Ectodermal cell (in vitro differentiated cells): ENCODE results near the gene TNFRSF17.

ENCODE experiments used
- H3K27ac ChIP-seq: 2 replicates; pipeline ENCODE4 v1.7.0; 2013; ENCODE audit warnings: mild to moderate bottlenecking, low read depth, low read length; ENCODE audit not compliant: insufficient read depth, poor library complexity, severe bottlenecking
- H3K27me3 ChIP-seq: 2 replicates; pipeline ENCODE4 v1.7.0; 2013; ENCODE audit warnings: mild to moderate bottlenecking, low read length; ENCODE audit not compliant: insufficient read depth, control insufficient read depth, poor library complexity, severe bottlenecking
- H3K36me3 ChIP-seq: one replicate; pipeline ENCODE4 v1.7.0; 2013; ENCODE audit warnings: low read length; ENCODE audit not compliant: control insufficient read depth, insufficient read depth
- H3K4me1 ChIP-seq: one replicate; pipeline ENCODE4 v1.7.0; 2013; ENCODE audit warnings: low read length; ENCODE audit not compliant: control insufficient read depth, insufficient read depth
- H3K4me3 ChIP-seq: 2 replicates; pipeline ENCODE4 v1.7.0; 2013; ENCODE audit warnings: low read depth, low read length, control low read depth; ENCODE audit not compliant: insufficient read depth
- H3K9me3 ChIP-seq: 2 replicates; pipeline ENCODE4 v1.7.0; 2013; ENCODE audit warnings: mild to moderate bottlenecking, low read length, moderate library complexity; ENCODE audit not compliant: control insufficient read depth
- WGBS, 2 experiments: methylation state at CpG; one replicate each; pipeline ENCODE4 v1.1.7; 2013; ENCODE audit warnings: missing lambda C conversion rate in 2 of 2; 5-methylcytosine and 5-hydroxymethylcytosine counted together

TNFRSF17 gene

DNA sequence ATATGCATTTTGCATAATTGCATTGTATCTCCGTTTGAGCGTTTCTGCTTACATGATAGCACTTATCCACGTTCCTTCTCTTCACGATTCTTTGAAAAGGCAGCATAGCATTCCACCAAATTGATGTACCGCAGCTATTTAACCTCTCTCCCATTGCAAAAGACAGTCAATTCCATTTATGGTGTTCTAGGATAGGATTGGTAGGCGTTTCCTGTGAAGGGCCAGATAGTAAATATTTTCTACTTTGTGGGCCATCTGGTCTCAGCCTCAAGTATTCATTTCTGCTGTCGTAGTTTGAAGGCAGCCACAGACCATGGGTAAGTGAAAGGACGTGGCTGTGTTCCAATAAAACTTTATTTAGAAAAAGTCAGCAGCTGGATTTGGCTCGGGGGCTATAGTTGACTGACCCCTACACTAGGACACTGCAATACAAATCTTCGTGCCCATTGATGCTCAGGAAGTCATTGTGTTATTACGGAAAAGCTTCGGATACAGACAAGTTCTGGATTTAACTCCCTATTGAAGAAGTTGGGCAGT lies 21.6 kb downstream of the TNFRSF17 start:
- H3K27me3 ChIP-seq = no peaks in the 10 kb centered on the region
- no peaks in the 10 kb centered on the region for H3K9me3 ChIP-seq
- no peaks in the 10 kb centered on the region for H3K4me1 ChIP-seq
- no peak overlapping the region for H3K27ac ChIP-seq
- 93 to 95% methylated on average over 12 of the region's 12 CpGs for WGBS, 2 experiments
- no peaks in the 10 kb centered on the region for H3K36me3 ChIP-seq
- H3K4me3 ChIP-seq = no peak overlapping the region

DNA sequence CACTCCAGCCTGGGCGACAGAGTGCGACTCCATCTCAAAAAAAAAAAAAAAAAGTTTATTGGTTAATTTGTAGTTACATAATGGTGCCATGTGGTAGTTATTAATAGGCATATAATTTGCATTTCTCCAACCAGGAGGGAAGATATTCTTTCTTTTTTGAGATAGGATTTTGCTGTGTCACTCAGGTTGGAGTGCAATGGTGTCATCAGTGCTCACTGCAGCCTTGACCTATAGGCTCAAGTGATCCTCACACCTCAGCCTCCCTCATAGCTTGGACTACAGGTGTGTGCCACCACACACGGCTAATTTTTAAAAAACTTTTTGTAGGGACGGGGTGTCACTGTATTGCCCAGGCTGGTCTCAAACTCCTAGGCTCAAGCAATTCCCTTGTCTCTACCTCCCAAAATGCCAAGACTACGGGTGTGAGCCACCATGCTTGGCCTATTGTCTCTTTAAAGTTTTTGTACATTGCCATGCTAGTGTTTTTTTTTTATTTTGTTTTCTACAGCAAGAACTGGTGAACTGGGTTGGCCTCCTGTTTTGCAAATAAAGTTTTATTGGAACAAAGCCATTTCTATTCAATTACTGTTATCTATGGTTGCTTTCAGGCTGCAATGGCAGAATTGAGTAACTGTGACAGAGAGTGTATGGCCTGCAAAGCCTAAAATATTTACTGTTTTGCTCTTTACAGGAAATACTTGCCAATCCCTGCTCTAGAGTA lies 23.4 kb downstream of the TNFRSF17 start:
- Histone ChIP-seq H3K27me3 (no peaks in the 10 kb centered on the region), H3K27ac (no peak overlapping the region), H3K36me3 (no peaks in the 10 kb centered on the region), H3K4me1 (peaks cover 4% of the 10 kb centered on the region), H3K9me3 (no peaks in the 10 kb centered on the region), H3K4me3 (no peak overlapping the region)
- WGBS, 2 experiments = 67 to 79% methylated on average over 4 to 5 of the region's 5 CpGs

GRCh38 chr16:11990702-11991390 lies 25.8 kb downstream of the TNFRSF17 start:
- H3K27me3 ChIP-seq = no peaks in the 10 kb centered on the region
- 93 to 96% methylated on average over 11 of the region's 11 CpGs for WGBS, 2 experiments
- no peaks in the 10 kb centered on the region for H3K36me3 ChIP-seq
- peaks cover 5% of the 10 kb centered on the region for H3K4me1 ChIP-seq
- H3K27ac ChIP-seq = no peak overlapping the region
- H3K4me3 ChIP-seq = no peak overlapping the region
- H3K9me3 ChIP-seq = no peaks in the 10 kb centered on the region

GRCh38 chr16:11992008-11992584 lies 27.1 kb downstream of the TNFRSF17 start:
- 86 to 91% methylated on average over 3 of the region's 3 CpGs for WGBS, 2 experiments
- H3K27me3 ChIP-seq = no peaks in the 10 kb centered on the region

GRCh38 chr16:11992586-11993524 lies 27.8 kb downstream of the TNFRSF17 start:
- Histone ChIP-seq H3K9me3 (no peaks in the 10 kb centered on the region), H3K27ac (no peak overlapping the region), H3K36me3 (no peaks in the 10 kb centered on the region), H3K4me1 (peaks cover 5% of the 10 kb centered on the region), H3K27me3 (no peaks in the 10 kb centered on the region), H3K4me3 (no peak overlapping the region)
- 76 to 83% methylated on average over 14 to 16 of the region's 16 CpGs for WGBS, 2 experiments

More at GRCh38 chr16:11992008-11992584, 27.1 kb downstream of the TNFRSF17 start:
- Histone ChIP-seq H3K4me1 (peaks cover 5% of the 10 kb centered on the region), H3K4me3 (no peak overlapping the region), H3K36me3 (no peaks in the 10 kb centered on the region), H3K27ac (no peak overlapping the region), H3K9me3 (no peaks in the 10 kb centered on the region)

DNA sequence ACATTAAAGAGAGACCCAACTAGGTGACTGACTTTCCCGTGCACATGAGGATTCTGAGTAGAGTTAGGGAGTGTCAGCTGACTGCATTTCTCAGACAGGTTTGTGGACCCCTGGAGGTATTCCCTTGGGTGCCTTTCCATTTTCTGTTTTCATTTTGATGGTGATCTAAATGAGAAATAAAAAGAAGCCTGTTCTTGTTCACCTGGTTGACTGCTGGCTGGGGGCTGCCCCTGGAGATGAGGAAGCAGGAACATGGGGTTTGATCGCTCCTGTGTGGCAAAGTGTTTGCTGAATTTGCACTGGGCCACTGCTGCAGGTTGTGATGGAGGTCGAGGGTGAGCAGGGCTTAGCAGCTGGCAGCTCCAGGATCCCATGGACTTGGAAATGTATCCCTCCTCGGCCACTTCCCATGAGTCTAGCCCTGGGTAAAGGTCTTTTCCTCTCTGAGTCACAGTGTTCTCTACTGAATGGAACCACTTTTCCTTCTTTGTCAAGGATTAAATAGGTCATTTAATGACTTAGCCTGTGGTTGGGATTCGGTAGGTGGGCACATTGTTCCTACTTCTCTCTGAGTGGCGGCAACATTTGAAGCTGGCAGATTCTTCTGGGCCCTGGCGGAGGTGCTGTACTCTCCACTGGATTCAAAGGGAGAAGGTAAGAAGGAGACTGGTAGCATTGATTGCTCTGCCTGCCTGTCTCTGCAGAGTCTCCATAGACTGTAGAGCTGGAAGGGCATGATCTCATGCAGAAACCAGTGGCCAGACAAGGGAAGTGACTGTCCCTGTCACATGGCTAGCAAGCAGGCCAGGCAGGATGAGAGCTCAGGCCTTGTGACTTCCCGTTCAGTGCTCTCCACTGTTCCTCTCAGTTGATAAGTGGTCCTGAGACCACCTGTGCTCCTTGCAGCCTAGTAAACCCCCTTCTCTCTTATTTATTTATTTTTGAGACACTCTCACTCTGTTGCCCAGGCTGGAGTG lies 29.4 kb downstream of the TNFRSF17 start:
- Histone ChIP-seq H3K36me3 (no peaks in the 10 kb centered on the region), H3K4me3 (no peak overlapping the region), H3K27me3 (no peaks in the 10 kb centered on the region), H3K27ac (no peak overlapping the region), H3K9me3 (no peaks in the 10 kb centered on the region), H3K4me1 (peaks cover 5% of the 10 kb centered on the region)
- WGBS, 2 experiments = 82 to 85% methylated on average over 8 of the region's 8 CpGs

- Histone ChIP-seq H3K9me3 (no peaks in the 10 kb centered on the region), H3K36me3 (no peaks in the 10 kb centered on the region), H3K4me3 (no peak overlapping the region), H3K4me1 (peaks cover 5% of the 10 kb centered on the region), H3K27ac (no peak overlapping the region), H3K27me3 (no peaks in the 10 kb centered on the region)
- WGBS, 2 experiments = 89 to 93% methylated on average over 9 of the region's 9 CpGs
Observed at GRCh38 chr16:11996433-11997330, 31.7 kb downstream of the TNFRSF17 start.

GRCh38 chr16:12000032-12000431 lies 35.0 kb downstream of the TNFRSF17 start:
- H3K27me3 ChIP-seq = no peaks in the 10 kb centered on the region
- H3K9me3 ChIP-seq = no peaks in the 10 kb centered on the region
- 88 to 92% methylated on average over 6 of the region's 6 CpGs for WGBS, 2 experiments
- no peak overlapping the region for H3K4me3 ChIP-seq
- H3K27ac ChIP-seq = no peak overlapping the region
- H3K4me1 ChIP-seq = no peaks in the 10 kb centered on the region
- H3K36me3 ChIP-seq = no peaks in the 10 kb centered on the region
